NCI-H82 treated with DMSO at 0.1 percent for 48 hours (cell line): ENCODE data around the gene PPFIA2.
"Not testable (repeated sequence)": the region's sequence is repeated elsewhere in the genome, so short reads cannot be mapped to it uniquely, and the experiment has no call there.

ENCODE experiments used
- DNase-seq: peaks from one replicate; lab custom pipeline; 2025; ENCODE audit not compliant: unreplicated experiment; lab: John Stamatoyannopoulos, UW

The PPFIA2 gene

DNA sequence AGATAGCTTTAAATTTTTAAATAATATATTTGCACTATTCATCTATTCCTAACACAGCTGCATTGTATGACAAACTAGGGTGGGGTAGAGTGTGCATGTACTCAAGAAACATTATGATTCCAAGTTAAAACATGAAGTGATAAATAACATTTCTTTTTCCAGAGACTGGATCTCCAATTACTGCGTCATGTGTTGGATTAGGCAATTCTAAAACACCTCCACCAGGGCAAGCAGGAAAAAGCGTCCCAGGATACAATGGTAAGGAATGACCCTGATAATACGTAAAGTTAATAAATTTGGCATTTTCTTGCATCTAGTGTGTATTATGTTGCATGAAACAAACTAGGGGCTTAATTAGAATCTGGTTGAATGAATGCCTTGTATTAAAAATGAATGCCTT is 542.4 kb downstream of the PPFIA2 start:
- no peak for DNase-seq

DNA sequence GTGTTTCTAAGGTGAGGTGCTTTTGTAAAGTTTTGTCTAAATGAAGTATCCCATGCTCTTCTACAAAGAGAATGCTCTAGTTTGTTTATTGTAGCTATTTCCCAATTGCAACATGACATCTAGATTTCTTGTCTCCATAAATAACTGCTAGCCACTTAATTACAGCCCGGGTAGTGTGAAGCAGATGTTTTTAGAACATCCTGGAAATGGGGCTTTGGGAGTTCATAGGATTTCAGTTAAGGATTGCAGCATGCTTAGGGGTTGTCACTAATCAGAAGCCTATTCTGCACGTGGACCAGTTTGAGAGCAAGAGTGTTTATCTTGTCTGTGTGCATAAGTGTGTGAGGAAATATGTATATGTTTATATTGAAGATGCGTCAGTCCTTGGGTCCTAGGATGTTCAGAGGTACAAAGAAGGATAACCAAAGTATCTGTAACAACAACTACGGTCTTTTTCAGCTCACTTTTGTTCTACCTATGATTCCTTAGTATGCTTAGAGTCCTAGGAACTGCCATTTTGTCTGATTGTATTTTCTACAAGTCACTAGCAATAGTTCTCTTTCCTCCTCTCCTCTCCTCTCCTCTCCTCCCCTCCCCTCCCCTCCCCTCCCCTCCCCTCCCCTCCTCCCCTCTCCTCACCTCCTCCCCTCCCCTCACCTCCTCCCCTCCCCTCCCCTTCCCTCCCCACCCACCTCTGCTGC is 546.0 kb downstream of the PPFIA2 start:
- peak; percentile 4 for DNase-seq

GRCh38 chr12:81211306-81211705 is 547.8 kb downstream of the PPFIA2 start:
- DNase-seq: no peak

- not testable (repeated sequence) for DNase-seq
These were observed 549.4 kb downstream of the PPFIA2 start for GRCh38 chr12:81209772-81210225.

DNA sequence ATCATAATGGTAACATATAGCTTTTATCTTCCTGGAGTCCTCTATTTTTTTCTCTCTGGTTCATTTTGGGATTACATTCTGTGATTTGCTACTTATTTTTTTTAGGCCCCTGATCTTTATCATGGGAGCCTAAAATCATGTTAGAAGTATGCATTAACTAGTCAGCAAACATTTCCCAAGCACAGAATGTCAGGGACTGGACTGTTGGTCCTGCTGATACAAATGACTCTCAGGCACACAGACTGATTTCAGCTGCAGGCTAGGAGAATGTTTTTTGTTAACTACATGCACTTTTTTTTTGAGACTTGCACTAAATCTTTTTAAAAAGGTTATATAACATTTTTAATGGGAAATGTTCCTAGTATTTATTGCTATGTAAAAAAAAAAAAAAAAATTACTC is 550.1 kb downstream of the PPFIA2 start:
- no peak for DNase-seq

GRCh38 chr12:81208187-81208911 is 550.8 kb downstream of the PPFIA2 start:
- DNase-seq: no peak
